GM18498 (cell line): ENCODE results near the gene POU2F3.

ENCODE experiments used
- ATAC-seq: cut with Tn5 transposase; IDR thresholded peaks from one replicate; pipeline ENCODE4 v1.9.1; 2021; ENCODE audit warnings: mild to moderate bottlenecking, moderate library complexity; ENCODE audit not compliant: unreplicated experiment

POU2F3 gene

GRCh38 chr11:120210626-120211521 lies 29.1 kb upstream of the POU2F3 start, which contains the start of gene OAF:
OAF (plus strand) TSS chr11:120211032; CDS start chr11:120211280, 248 bp downstream.
- peak; percentile 82 for ATAC-seq

- ATAC-seq = no peak
These were observed 28.2 kb upstream of the POU2F3 start for GRCh38 chr11:120211522-120212258.

- ATAC-seq = no peak
These were observed 27.6 kb upstream of the POU2F3 start for GRCh38 chr11:120212259-120212878.

- ATAC-seq = no peak
These were observed 27.0 kb upstream of the POU2F3 start for GRCh38 chr11:120212926-120213325.

- no peak for ATAC-seq
These were observed 25.4 kb upstream of the POU2F3 start for GRCh38 chr11:120214581-120214980.

- ATAC-seq = no peak
These were observed 24.3 kb upstream of the POU2F3 start for GRCh38 chr11:120215634-120216033.

- no peak for ATAC-seq
These were observed 23.4 kb upstream of the POU2F3 start for GRCh38 chr11:120216426-120217102.

GRCh38 chr11:120217526-120217925 lies 22.4 kb upstream of the POU2F3 start:
- no peak for ATAC-seq

- ATAC-seq = no peak
These were observed 21.8 kb upstream of the POU2F3 start for GRCh38 chr11:120217941-120218694.

GRCh38 chr11:120218695-120219033 lies 21.3 kb upstream of the POU2F3 start:
- ATAC-seq = no peak

GRCh38 chr11:120219232-120219937 lies 20.6 kb upstream of the POU2F3 start:
- no peak for ATAC-seq

- no peak for ATAC-seq
These were observed 19.8 kb upstream of the POU2F3 start for GRCh38 chr11:120219938-120220746.

- no peak for ATAC-seq
These were observed 19.2 kb upstream of the POU2F3 start for GRCh38 chr11:120220747-120221037.

- ATAC-seq = no peak
These were observed 18.7 kb upstream of the POU2F3 start for GRCh38 chr11:120221115-120221752.

- no peak for ATAC-seq
These were observed 17.0 kb upstream of the POU2F3 start for GRCh38 chr11:120222916-120223315.

- ATAC-seq = no peak
These were observed 16.1 kb upstream of the POU2F3 start for GRCh38 chr11:120223793-120224192.

GRCh38 chr11:120224361-120224760 lies 15.6 kb upstream of the POU2F3 start:
- no peak for ATAC-seq
